Erythroblast (primary cell): ENCODE results near the gene GMDS.

Experiments used
- GATA1 ChIP-seq: IDR thresholded peaks from 2 replicates; pipeline ENCODE4 v1.6.1; 2011; ENCODE audit warnings: low read depth, mild to moderate bottlenecking, control low read depth, low read length, moderate library complexity
- POLR2A ChIP-seq: IDR thresholded peaks from 2 replicates; pipeline ENCODE4 v1.6.1; 2011; ENCODE audit warnings: mild to moderate bottlenecking, low read length

DNA sequence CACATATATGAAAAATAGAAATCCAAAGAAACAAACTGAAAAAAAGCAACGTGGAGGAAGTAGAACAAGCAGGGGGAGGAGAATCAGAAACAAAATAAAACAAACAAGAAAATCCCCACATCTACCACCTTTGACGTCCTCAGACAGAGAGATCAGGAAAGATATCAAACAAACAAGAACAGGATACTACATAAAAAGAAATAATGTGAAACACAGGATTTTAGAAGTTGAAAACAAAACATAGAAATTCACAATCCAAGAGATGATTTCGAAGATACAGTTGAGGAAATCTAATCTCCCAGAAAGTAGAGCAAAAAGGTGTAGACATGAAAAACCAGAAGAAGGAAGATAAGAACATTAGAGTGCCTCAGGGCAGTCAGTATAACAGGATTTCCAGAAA, 514.5 kb downstream of the GMDS start:
- TF ChIP-seq POLR2A: no peak
- TF ChIP-seq GATA1: no peak
